Epithelial cell of esophagus (primary cell): ENCODE data around the gene FARP1.

Experiments
- DNase-seq: peaks from one replicate; pipeline ENCODE4 v3.0.0; 2010; ENCODE audit warnings: low read depth
- H3K4me3 ChIP-seq: 2 replicates; pipeline ENCODE4 v1.5.1; 2011; ENCODE audit warnings: mild to moderate bottlenecking, low read length, control low read depth
- CTCF ChIP-seq: IDR thresholded peaks from 2 replicates; pipeline ENCODE4 v1.5.1; 2011; ENCODE audit warnings: low read depth, mild to moderate bottlenecking, low read length, control low read depth, inconsistent platforms; ENCODE audit not compliant: insufficient read depth; ENCODE audit errors: missing control alignments

FARP1 gene

DNA sequence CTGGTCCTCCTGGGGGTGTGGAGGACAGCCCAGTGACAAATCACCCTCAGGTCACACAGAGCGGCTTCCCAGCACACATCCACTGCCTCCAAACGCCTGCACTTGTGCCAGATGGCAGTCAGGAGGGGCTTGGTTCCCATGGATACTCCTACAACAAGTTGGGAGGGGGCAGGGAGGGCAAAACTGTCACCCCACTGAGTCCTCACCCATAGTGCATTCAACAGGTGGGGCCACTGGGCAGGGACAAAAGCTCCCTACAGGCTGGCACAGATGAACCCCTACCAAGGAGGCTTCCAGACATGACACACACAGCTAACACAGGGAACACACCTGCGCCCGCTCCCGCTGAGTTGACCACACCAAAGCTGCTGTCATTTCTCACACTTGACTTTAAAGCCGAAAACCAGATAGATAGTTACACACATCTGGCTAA is 313.5 kb downstream of the FARP1 start:
- no peak for TF ChIP-seq CTCF
- no peak overlapping the region for H3K4me3 ChIP-seq
- no peak for DNase-seq

DNA sequence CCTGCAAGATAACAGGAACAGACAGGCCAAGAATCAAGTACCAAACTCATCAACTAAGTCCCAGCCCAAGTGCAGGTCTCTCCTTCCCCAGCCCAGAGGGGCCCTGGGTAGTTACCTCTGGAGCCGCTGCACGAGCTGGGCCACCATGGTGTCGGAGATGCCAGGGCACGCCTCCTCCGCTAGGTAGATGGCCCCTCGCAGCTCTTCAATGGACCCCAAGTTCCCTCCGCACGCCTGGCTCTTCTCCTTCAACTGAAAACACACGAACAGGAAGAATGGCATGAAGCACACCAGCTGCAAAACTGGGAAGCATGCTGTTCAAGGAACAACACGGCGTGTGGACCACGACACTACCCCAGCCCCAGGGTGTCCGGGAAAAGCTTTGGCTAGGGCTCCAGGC is 314.2 kb downstream of the FARP1 start:
- no peak for DNase-seq
- no peak for TF ChIP-seq CTCF
- no peak overlapping the region for H3K4me3 ChIP-seq

- no peak for TF ChIP-seq CTCF
- no peak for DNase-seq
- no peak overlapping the region for H3K4me3 ChIP-seq
These were observed 315.5 kb downstream of the FARP1 start for GRCh38 chr13:98458431-98458830.

DNA sequence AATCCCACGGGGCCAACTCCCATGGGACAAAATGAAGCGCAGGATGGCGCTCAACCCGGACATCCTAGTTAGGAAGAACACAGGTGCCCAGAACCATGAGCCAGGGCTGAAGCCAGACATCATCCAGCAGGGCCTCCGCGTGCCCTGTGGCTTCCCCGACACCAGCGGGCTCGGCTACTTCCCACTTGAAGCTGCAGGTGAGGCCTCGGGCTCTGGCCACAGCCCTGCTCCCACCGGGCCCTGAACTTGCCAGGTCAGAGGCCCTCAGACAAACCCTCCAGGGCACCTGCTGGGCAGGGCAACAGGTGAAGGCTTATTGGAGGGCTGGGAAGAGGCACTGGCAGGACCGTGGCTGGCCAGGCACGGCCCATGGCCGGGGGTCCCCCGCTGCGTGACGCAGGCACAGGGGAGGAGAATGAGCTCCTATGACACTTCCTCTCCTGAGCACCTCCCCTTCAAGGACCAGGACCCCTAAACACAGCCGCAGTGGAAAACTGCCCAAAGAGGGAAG is 316.3 kb downstream of the FARP1 start:
- no peak for TF ChIP-seq CTCF
- no peak overlapping the region for H3K4me3 ChIP-seq
- DNase-seq: no peak

GRCh38 chr13:98459721-98460370 is 317.0 kb downstream of the FARP1 start:
- no peak for TF ChIP-seq CTCF
- H3K4me3 ChIP-seq: no peak overlapping the region

GRCh38 chr13:98460516-98460915 is 317.6 kb downstream of the FARP1 start:
- TF ChIP-seq CTCF: no peak
- DNase-seq: no peak

More at GRCh38 chr13:98459721-98460370, 317.0 kb downstream of the FARP1 start:
- DNase-seq: no peak

More at GRCh38 chr13:98460516-98460915, 317.6 kb downstream of the FARP1 start:
- H3K4me3 ChIP-seq: no peak overlapping the region
